Vagina (tissue), 2 donors: ENCODE measurements around the gene FCRL6. TPM values are rescaled to one million over a fixed set of nuclear protein-coding genes. Genes with fewer than 3 reads are reported as not detected.

Experiments
- DNase-seq, 2 donors: peaks; one replicate each; pipeline ENCODE4 v3.0.0-alpha.2; 2017; ENCODE audit errors: extremely low spot score in 2 of 2
- H3K27ac ChIP-seq: fragments of 200-600 bp; sonication (generic); one replicate; pipeline ENCODE4 v1.5.1; 2019
- H3K27me3 ChIP-seq: fragments of 200-600 bp; sonication (generic); one replicate; pipeline ENCODE4 v1.5.1; 2019
- H3K36me3 ChIP-seq, 2 donors: fragments of 200-600 bp; sonication (generic); one replicate each; pipeline ENCODE4 v1.5.1; 2017 to 2019
- H3K4me1 ChIP-seq: fragments of 200-600 bp; sonication (generic); one replicate; pipeline ENCODE4 v1.5.1; 2019
- H3K4me3 ChIP-seq, 2 donors: fragments of 200-600 bp; sonication (generic); 1 replicate in 1 of 2; 2 replicates in 1 of 2; pipeline ENCODE4 v1.5.1; 2016 to 2019
- H3K9me3 ChIP-seq: fragments of 200-600 bp; sonication (generic); one replicate; pipeline ENCODE4 v1.5.1; 2019
- POLR2A ChIP-seq, 2 donors: fragments of 450-650 bp; IDR thresholded peaks; one replicate each; pipeline ENCODE4 v1.6.1; 2017; ENCODE audit warnings: antibody characterized with exemption in 2 of 2, mild to moderate bottlenecking in 2 of 2, moderate library complexity in 2 of 2
- POLR2AphosphoS5 ChIP-seq, 2 donors: sonication (generic); formaldehyde crosslinking; IDR thresholded peaks; one replicate each; pipeline ENCODE4 v1.9.0; 2017; ENCODE audit warnings: antibody characterized with exemption in 2 of 2, mild to moderate bottlenecking in 2 of 2, low read depth in 1 of 2; ENCODE audit not compliant: insufficient read depth in 1 of 2
- intact Hi-C: fragments of 100-400 bp; cut with DNase I; formaldehyde crosslinking; loops from one replicate; pipeline ENCODE4 v1.15.1; 2023
- total RNA-seq: library from RNA; depleted of rRNA; stranded (reverse); fragments of >200 nt; gene quantifications from one replicate; pipeline ENCODE4 v1.2.3, GENCODE V29; 2016
- TF ChIP-seq, protein P1 (sequence below), 3 experiments: fragments of 450-650 bp in 2 of 3; fragments of 200-600 bp in 1 of 3; sonication (generic) in 1 of 3; IDR thresholded peaks; one replicate each; pipeline ENCODE4 v1.5.1; 2017 to 2019; ENCODE audit warnings: antibody characterized with exemption in 3 of 3, mild to moderate bottlenecking in 2 of 3, moderate library complexity in 2 of 3

The FCRL6 gene, protein sequence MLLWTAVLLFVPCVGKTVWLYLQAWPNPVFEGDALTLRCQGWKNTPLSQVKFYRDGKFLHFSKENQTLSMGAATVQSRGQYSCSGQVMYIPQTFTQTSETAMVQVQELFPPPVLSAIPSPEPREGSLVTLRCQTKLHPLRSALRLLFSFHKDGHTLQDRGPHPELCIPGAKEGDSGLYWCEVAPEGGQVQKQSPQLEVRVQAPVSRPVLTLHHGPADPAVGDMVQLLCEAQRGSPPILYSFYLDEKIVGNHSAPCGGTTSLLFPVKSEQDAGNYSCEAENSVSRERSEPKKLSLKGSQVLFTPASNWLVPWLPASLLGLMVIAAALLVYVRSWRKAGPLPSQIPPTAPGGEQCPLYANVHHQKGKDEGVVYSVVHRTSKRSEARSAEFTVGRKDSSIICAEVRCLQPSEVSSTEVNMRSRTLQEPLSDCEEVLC
- not detected for total RNA-seq

GRCh38 chr1:159802111-159802510 is at the start of gene FCRL6:
Gene FCRL6 (plus strand): TSS chr1:159802360. CDS start chr1:159802425, 65 bp downstream.
- TF ChIP-seq POLR2A (IDR thresholded peaks at IDR 0.05): no peak
- TF ChIP-seq POLR2AphosphoS5 (IDR thresholded peaks at IDR 0.05; ENCODE audit: insufficient read depth in 1 of 2, low read depth in 1 of 2): no peak
- TF ChIP-seq, protein P1, sequence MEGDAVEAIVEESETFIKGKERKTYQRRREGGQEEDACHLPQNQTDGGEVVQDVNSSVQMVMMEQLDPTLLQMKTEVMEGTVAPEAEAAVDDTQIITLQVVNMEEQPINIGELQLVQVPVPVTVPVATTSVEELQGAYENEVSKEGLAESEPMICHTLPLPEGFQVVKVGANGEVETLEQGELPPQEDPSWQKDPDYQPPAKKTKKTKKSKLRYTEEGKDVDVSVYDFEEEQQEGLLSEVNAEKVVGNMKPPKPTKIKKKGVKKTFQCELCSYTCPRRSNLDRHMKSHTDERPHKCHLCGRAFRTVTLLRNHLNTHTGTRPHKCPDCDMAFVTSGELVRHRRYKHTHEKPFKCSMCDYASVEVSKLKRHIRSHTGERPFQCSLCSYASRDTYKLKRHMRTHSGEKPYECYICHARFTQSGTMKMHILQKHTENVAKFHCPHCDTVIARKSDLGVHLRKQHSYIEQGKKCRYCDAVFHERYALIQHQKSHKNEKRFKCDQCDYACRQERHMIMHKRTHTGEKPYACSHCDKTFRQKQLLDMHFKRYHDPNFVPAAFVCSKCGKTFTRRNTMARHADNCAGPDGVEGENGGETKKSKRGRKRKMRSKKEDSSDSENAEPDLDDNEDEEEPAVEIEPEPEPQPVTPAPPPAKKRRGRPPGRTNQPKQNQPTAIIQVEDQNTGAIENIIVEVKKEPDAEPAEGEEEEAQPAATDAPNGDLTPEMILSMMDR (IDR thresholded peaks at IDR 0.05): no peak
- Histone ChIP-seq H3K4me1 (no peaks in the 10 kb centered on the region), H3K27me3 (no peaks in the 10 kb centered on the region), H3K4me3 (no peak within 1 kb of the TSS), H3K27ac (no peak within 1 kb of the TSS), H3K9me3 (no peaks in the 10 kb centered on the region), H3K36me3 (no peaks in the 10 kb centered on the region)
- DNase-seq: no peak
- intact Hi-C loops: no loop called here

DNA sequence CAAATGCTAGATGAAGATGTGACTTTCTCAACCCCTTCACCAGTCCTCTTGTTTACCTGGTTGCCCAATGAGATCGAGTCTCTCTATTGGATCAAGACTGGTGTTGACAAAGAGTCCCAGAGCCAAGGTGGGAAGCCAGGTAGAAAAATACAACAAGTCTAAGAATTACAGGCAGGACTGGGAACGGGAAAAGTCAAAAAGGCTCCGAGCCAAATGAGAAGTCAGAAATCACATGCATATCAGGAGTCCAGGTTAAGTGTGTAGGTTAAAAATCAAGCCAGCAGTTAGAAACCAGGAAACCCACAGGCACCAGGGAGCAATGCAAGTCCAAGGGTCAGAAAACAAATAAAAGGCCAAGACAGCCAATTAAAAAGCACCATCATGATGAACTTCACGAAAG is 48.8 kb upstream of the FCRL6 start:
- Histone ChIP-seq H3K36me3 (no peaks in the 10 kb centered on the region), H3K27ac (no peak overlapping the region), H3K4me3 (no peak overlapping the region), H3K27me3 (no peaks in the 10 kb centered on the region), H3K4me1 (no peaks in the 10 kb centered on the region), H3K9me3 (no peaks in the 10 kb centered on the region)
- TF ChIP-seq POLR2A (IDR thresholded peaks at IDR 0.05) (no peak), POLR2AphosphoS5 (IDR thresholded peaks at IDR 0.05; ENCODE audit: insufficient read depth in 1 of 2, low read depth in 1 of 2) (no peak)
- TF ChIP-seq, protein P1 (IDR thresholded peaks at IDR 0.05): no peak
- DNase-seq: no peak
- intact Hi-C loops: no loop called here

- H3K9me3 ChIP-seq: no peaks in the 10 kb centered on the region
- TF ChIP-seq POLR2AphosphoS5 (IDR thresholded peaks at IDR 0.05; ENCODE audit: insufficient read depth in 1 of 2, low read depth in 1 of 2) (no peak), POLR2A (IDR thresholded peaks at IDR 0.05) (no peak)
- TF ChIP-seq, protein P1 (IDR thresholded peaks at IDR 0.05): no peak
- DNase-seq: no peak
- H3K4me1 ChIP-seq: no peaks in the 10 kb centered on the region
- H3K36me3 ChIP-seq: no peaks in the 10 kb centered on the region
- intact Hi-C loops: no loop called here
- no peaks in the 10 kb centered on the region for H3K27me3 ChIP-seq
- no peak overlapping the region for H3K4me3 ChIP-seq
- no peak overlapping the region for H3K27ac ChIP-seq
Measured at GRCh38 chr1:159755451-159756007, 46.6 kb upstream of the FCRL6 start.

DNA sequence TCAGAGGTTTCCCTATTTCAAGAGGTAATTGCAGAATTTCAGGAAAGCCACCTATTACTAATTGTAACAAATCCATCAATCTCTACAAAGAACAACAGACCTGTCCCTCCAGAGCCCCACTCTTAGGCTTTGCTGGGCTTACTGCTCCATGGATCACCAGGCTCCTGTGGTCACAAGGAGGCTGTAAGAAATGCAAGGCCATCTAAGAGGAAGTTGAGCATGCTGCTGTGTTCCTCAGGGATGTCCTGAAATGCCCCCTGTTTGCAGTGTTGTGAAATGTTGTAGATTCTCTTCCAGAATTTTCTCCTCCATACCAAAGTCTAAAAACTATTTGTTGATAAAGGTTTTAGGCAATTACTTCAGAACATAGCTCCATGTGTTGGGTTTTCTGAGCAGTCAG is 45.8 kb upstream of the FCRL6 start:
- DNase-seq: no peak
- H3K4me1 ChIP-seq: no peaks in the 10 kb centered on the region
- no peak overlapping the region for H3K4me3 ChIP-seq
- H3K9me3 ChIP-seq: no peaks in the 10 kb centered on the region
- no peaks in the 10 kb centered on the region for H3K36me3 ChIP-seq
- H3K27me3 ChIP-seq: no peaks in the 10 kb centered on the region
- intact Hi-C loops: no loop called here
- TF ChIP-seq, protein P1 (IDR thresholded peaks at IDR 0.05): no peak
- no peak for TF ChIP-seq POLR2AphosphoS5 (IDR thresholded peaks at IDR 0.05; ENCODE audit: insufficient read depth in 1 of 2, low read depth in 1 of 2)
- TF ChIP-seq POLR2A (IDR thresholded peaks at IDR 0.05): no peak
- H3K27ac ChIP-seq: no peak overlapping the region

DNA sequence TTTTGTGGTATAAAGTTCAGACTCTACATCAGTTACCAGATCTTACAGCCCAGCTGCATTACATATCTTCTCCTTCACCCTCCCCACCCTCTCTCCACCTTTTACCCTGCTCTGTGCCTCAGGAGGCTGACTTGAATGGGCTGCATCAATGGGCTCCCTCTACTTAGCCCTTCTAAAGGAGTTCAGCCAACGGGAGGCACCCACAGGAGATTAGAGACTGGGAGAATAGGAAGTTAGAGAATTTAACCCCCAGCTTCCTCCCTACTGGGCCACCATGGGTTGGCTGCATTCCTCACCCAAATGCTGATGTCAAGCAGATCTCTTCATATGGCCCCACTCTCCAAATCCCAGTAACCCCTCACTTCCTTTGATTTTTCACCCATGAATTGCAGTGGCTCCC is 38.5 kb upstream of the FCRL6 start:
- no peak overlapping the region for H3K4me3 ChIP-seq
- H3K27me3 ChIP-seq: no peaks in the 10 kb centered on the region
- DNase-seq: no peak
- no peaks in the 10 kb centered on the region for H3K4me1 ChIP-seq
- intact Hi-C loops: no loop called here
- no peak overlapping the region for H3K27ac ChIP-seq
- H3K9me3 ChIP-seq: no peaks in the 10 kb centered on the region
- TF ChIP-seq POLR2AphosphoS5 (IDR thresholded peaks at IDR 0.05; ENCODE audit: insufficient read depth in 1 of 2, low read depth in 1 of 2): no peak
- TF ChIP-seq POLR2A (IDR thresholded peaks at IDR 0.05): no peak
- TF ChIP-seq, protein P1 (IDR thresholded peaks at IDR 0.05): no peak
- H3K36me3 ChIP-seq: no peaks in the 10 kb centered on the region
